Sigmoid colon (tissue), 7 donors: ENCODE results near the gene SLC25A34. TPM values are rescaled to one million over a fixed set of nuclear protein-coding genes. Genes with fewer than 3 reads are reported as not detected.
A peak's percentile ranks its signal among the peaks of the same experiment; 100 is the strongest.

Experiments
- DNase-seq: peaks from one replicate; pipeline ENCODE4 v3.0.0-alpha.2; 2019
- H3K27ac ChIP-seq, 4 donors: fragments of 200-600 bp; sonication (generic); one replicate each; pipeline ENCODE4 v1.5.1; 2016 to 2019; ENCODE audit warnings: mild to moderate bottlenecking in 1 of 4
- H3K27me3 ChIP-seq, 3 donors: fragments of 200-600 bp; sonication (generic); one replicate each; pipeline ENCODE4 v1.5.1; 2019; ENCODE audit warnings: mild to moderate bottlenecking in 1 of 3
- H3K36me3 ChIP-seq, 4 donors: fragments of 200-600 bp; sonication (generic); one replicate each; pipeline ENCODE4 v1.5.1; 2016 to 2019
- H3K4me1 ChIP-seq, 4 donors: fragments of 200-600 bp; sonication (generic); one replicate each; pipeline ENCODE4 v1.5.1; 2017 to 2019
- H3K4me3 ChIP-seq, 4 donors: fragments of 200-600 bp; sonication (generic); one replicate each; pipeline ENCODE4 v1.5.1; 2017 to 2019; ENCODE audit warnings: mild to moderate bottlenecking in 2 of 4, moderate library complexity in 1 of 4
- H3K9me3 ChIP-seq, 4 donors: fragments of 200-600 bp in 3 of 4; sonication (generic) in 3 of 4; one replicate each; pipeline versions ENCODE4 v1.5.1 to v1.6.1; 2013 to 2019
- EP300 ChIP-seq, 4 donors: sonication (generic); formaldehyde crosslinking; IDR thresholded peaks; one replicate each; pipeline ENCODE4 v1.6.1; 2017; ENCODE audit warnings: antibody characterized with exemption in 4 of 4
- POLR2A ChIP-seq, 2 donors: fragments of 450-650 bp; IDR thresholded peaks; one replicate each; pipeline ENCODE4 v1.6.1; 2016; ENCODE audit warnings: antibody characterized with exemption in 2 of 2, mild to moderate bottlenecking in 2 of 2, moderate library complexity in 2 of 2
- POLR2AphosphoS5 ChIP-seq, 4 donors: sonication (generic); formaldehyde crosslinking; IDR thresholded peaks; one replicate each; pipeline ENCODE4 v1.6.1; 2017; ENCODE audit warnings: antibody characterized with exemption in 4 of 4
- WGBS, 2 donors: extraction: QIAGEN DNeasy Blood & Tissue Kit; methylation state at CpG; one replicate each; pipeline ENCODE4 v1.1.7; 2013; 5-methylcytosine and 5-hydroxymethylcytosine counted together
- intact Hi-C: fragments of 100-400 bp; cut with DNase I; formaldehyde crosslinking; loops from one replicate; pipeline ENCODE4 v1.15.1; 2023
- polyA plus RNA-seq, 3 donors: library from polyadenylated mRNA; stranded (reverse); fragments of 200-250 nt; gene quantifications; one replicate each; pipeline ENCODE4 v1.2.3, GENCODE V29; 2013
- total RNA-seq, 4 donors: library from RNA; depleted of rRNA; stranded (reverse); fragments of >200 nt; gene quantifications; one replicate each; pipeline ENCODE4 v1.1.0, GENCODE V29; 2016
- TF ChIP-seq, protein P1 (sequence below), 4 experiments: fragments of 450-650 bp in 3 of 4; fragments of 200-600 bp in 1 of 4; IDR thresholded peaks; one replicate each; pipeline ENCODE4 v1.5.1; 2016 to 2019; ENCODE audit warnings: antibody characterized with exemption in 4 of 4, mild to moderate bottlenecking in 3 of 4, moderate library complexity in 2 of 4
- donor health status: healthy with polysubstance abuse.
- donor health status: Bipolar disorder and iron deficiency.
- donor health status: healthy.

Gene SLC25A34
- total and polyA plus RNA-seq, 7 donors: 0.36 to 16.0 (median 1.8) TPM

DNA sequence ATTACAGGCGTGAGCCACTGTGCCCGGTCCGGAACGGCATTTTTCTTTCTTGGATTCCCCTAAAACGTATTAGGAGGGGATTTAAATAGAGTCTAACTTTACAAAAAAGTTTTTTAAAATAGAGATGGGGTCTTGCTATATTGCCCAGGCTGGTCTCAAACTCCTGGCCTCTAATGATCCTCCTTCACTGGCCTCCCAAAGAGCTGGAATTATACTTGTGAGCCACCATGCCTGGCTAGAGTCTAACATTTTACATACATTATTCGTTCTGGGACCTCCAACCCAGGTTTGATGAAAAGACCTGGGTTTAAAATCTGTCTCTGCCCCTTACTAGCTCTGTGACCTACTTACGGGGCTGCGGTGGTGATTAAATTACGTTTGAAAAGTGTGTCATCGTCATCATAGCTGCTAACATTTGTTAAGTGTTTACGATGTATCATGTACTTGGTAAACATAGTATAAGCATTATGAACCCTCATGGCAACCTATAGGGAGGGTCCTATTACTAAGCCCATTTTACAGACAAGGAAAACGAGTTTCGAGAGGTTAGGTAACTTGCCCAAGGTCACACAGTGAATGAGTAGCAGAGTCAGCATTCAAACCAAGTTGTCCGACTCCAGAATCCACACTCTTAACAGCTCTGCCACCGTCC is 27.4 kb upstream of the SLC25A34 start:
- no peaks in the 10 kb centered on the region for H3K27me3 ChIP-seq
- intact Hi-C loops: no loop called here
- no peak overlapping the region for H3K4me3 ChIP-seq
- DNase-seq: no peak
- TF ChIP-seq, protein P1, sequence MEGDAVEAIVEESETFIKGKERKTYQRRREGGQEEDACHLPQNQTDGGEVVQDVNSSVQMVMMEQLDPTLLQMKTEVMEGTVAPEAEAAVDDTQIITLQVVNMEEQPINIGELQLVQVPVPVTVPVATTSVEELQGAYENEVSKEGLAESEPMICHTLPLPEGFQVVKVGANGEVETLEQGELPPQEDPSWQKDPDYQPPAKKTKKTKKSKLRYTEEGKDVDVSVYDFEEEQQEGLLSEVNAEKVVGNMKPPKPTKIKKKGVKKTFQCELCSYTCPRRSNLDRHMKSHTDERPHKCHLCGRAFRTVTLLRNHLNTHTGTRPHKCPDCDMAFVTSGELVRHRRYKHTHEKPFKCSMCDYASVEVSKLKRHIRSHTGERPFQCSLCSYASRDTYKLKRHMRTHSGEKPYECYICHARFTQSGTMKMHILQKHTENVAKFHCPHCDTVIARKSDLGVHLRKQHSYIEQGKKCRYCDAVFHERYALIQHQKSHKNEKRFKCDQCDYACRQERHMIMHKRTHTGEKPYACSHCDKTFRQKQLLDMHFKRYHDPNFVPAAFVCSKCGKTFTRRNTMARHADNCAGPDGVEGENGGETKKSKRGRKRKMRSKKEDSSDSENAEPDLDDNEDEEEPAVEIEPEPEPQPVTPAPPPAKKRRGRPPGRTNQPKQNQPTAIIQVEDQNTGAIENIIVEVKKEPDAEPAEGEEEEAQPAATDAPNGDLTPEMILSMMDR (IDR thresholded peaks at IDR 0.05): no peak
- no peak for TF ChIP-seq POLR2A (IDR thresholded peaks at IDR 0.05)
- TF ChIP-seq POLR2AphosphoS5 (IDR thresholded peaks at IDR 0.05): no peak
- TF ChIP-seq EP300 (IDR thresholded peaks at IDR 0.05): no peak
- WGBS, 2 donors: 78 to 82% methylated on average over 15 of the region's 15 CpGs
- peaks cover 0 to 55% (median 38%) of the 10 kb centered on the region in 4 donors for H3K4me1 ChIP-seq
- peaks cover 0 to 8% (median 0%) of the 10 kb centered on the region in 4 donors for H3K36me3 ChIP-seq
- peak overlapping the region in 1 of 4 donors; percentile 88 for H3K27ac ChIP-seq
- H3K9me3 ChIP-seq: no peaks in the 10 kb centered on the region

DNA sequence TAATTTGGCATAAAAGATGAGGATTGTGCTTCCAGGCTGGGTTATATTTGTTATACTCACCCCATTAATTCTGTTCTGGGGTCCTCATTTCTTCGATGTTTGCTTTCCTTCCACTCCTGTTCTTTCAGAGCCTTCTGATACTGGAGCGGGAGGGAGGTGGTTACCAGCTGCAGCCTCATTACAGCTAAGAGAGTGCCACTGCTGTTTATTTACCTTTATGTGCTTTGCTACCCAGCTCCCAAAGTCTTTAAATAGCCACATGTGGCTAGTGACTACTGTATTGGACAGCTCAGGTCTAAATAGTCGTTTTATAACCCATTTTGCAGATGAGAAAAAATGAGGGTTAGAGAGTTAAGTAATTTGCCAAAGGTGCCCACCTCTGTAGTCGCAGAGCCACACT is 26.8 kb upstream of the SLC25A34 start:
- no peaks in the 10 kb centered on the region for H3K9me3 ChIP-seq
- peaks cover 0 to 55% (median 38%) of the 10 kb centered on the region in 4 donors for H3K4me1 ChIP-seq
- WGBS, 2 donors: 94 to 96% methylated on average over 4 of the region's 4 CpGs
- TF ChIP-seq POLR2AphosphoS5 (IDR thresholded peaks at IDR 0.05) (no peak), POLR2A (IDR thresholded peaks at IDR 0.05) (no peak), EP300 (IDR thresholded peaks at IDR 0.05) (no peak)
- TF ChIP-seq, protein P1 (IDR thresholded peaks at IDR 0.05): no peak
- no peaks in the 10 kb centered on the region for H3K27me3 ChIP-seq
- H3K4me3 ChIP-seq: no peak overlapping the region
- peaks cover 0 to 8% (median 0%) of the 10 kb centered on the region in 4 donors for H3K36me3 ChIP-seq
- intact Hi-C loops: no loop called here
- no peak for DNase-seq
- no peak overlapping the region for H3K27ac ChIP-seq

- intact Hi-C loops: no loop called here
- H3K4me1 ChIP-seq: peaks cover 0 to 67% (median 43%) of the 10 kb centered on the region in 4 donors
- 80 to 88% methylated on average over 4 of the region's 4 CpGs for WGBS, 2 donors
- H3K36me3 ChIP-seq: peaks cover 0 to 12% (median 8%) of the 10 kb centered on the region in 4 donors
- no peak overlapping the region for H3K4me3 ChIP-seq
- H3K27ac ChIP-seq: no peak overlapping the region
- DNase-seq: no peak
- H3K27me3 ChIP-seq: no peaks in the 10 kb centered on the region
- TF ChIP-seq POLR2A (IDR thresholded peaks at IDR 0.05) (no peak), EP300 (IDR thresholded peaks at IDR 0.05) (no peak), POLR2AphosphoS5 (IDR thresholded peaks at IDR 0.05) (no peak)
- TF ChIP-seq, protein P1 (IDR thresholded peaks at IDR 0.05): no peak
- H3K9me3 ChIP-seq: no peaks in the 10 kb centered on the region
Measured at GRCh38 chr1:15712168-15712567, 23.9 kb upstream of the SLC25A34 start.

DNA sequence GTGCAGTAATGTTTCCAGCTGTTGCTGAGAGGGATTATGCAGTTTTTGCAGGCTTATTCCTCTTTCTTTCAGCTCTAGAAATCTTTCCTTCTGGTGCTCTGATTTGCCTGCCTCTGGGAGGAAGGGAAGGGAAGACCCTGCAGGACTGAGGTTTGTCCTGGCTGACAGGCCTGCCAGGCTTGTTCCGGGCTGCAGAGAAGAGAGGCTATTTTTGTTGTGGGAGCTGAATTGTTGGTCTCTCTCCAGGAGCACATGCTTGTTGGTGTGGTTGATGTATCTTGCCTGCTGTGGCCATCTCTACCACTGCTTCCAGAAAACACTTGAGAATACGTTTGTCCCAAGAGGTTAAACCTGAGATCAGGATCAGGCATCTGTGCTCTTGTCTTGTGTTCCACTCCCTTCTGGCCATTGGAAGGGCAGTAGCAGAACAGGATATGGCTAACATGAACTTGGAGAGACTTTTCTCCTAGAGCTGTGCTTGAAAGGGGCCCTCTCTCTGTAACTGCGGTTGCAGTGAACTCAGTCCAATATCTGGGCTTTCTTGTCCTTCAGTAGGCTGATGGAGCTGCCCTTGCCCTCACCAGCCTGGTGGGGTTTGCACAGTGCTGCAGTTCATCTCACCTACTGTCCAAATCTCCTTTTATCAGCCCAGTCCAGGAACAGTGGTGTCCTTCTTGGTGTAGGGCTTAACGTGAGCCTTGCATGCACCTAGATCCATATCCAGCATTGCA is 21.5 kb upstream of the SLC25A34 start:
- Histone ChIP-seq H3K9me3 (no peaks in the 10 kb centered on the region), H3K27ac (peak overlapping the region; percentile 56 to 75 (median 70)), H3K36me3 (peaks cover 0 to 30% (median 17%) of the 10 kb centered on the region in 4 donors), H3K4me1 (peaks cover 0 to 76% (median 55%) of the 10 kb centered on the region in 4 donors), H3K27me3 (no peaks in the 10 kb centered on the region), H3K4me3 (no peak overlapping the region)
- WGBS, 2 donors: 81 to 86% methylated on average over 4 of the region's 4 CpGs
- intact Hi-C loops: no loop called here
- DNase-seq: peak; percentile 81
- TF ChIP-seq POLR2A (IDR thresholded peaks at IDR 0.05) (no peak), POLR2AphosphoS5 (IDR thresholded peaks at IDR 0.05) (peak in 3 of 4 donors; percentile 41 to 58 (median 45)), EP300 (IDR thresholded peaks at IDR 0.05) (peak in 1 of 4 donors; percentile 28)
- TF ChIP-seq, protein P1 (IDR thresholded peaks at IDR 0.05): no peak
